AG08396 (cell line): Measurements from ENCODE around the gene FOXK2.
"Not testable (repeated sequence)": the region's sequence is repeated elsewhere in the genome, so short reads cannot be mapped to it uniquely, and the experiment has no call there.

Experiments
- DNase-seq: peaks from one replicate; pipeline ENCODE4 v3.0.0; 2012; ENCODE audit warnings: low spot score, mixed read lengths

FOXK2 gene

GRCh38 chr17:82565551-82565950 lies 46.0 kb downstream of the FOXK2 start:
- DNase-seq: no peak

DNA sequence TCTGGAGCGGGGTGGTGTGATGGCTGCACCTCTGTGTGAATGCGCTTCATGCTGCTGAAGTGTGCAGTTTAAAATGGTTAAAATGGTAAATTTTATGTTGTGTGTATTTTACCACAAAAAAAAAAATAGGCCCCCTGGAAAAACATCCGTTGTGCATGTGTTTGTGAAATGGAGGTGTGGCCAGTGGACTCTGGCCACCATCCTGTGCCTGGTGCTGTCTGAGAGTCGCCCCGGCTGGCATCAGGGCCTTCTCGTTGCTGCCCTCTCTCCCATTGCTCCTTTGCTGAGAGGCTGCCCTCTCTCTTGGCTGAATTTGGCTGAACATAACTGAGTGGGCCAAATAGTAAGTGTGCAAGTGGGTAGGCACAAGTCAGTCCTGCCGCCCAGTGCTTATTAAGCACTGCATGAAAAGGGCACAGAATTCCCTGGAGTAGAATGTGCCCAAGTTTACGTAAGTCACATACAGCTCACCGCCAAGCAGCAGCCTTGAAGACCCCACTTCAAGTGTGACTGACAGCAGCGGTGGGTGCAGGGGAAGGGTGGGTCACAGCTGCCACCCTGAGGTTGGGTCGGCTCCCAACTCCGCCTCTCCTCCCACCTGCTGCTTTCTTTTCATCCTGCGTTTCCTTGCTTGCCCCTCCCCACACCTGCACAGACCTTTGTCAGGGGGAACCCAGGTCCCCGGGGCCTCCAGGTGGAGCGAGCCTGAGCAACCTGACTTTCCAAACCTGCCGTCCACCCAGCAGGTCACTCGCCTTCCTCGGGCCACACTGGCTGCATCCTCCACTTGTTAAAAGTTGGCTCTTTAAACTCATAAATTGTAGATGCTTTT lies 46.8 kb downstream of the FOXK2 start:
- no peak for DNase-seq

- DNase-seq: no peak
These were observed 47.8 kb downstream of the FOXK2 start for GRCh38 chr17:82567286-82567685.

DNA sequence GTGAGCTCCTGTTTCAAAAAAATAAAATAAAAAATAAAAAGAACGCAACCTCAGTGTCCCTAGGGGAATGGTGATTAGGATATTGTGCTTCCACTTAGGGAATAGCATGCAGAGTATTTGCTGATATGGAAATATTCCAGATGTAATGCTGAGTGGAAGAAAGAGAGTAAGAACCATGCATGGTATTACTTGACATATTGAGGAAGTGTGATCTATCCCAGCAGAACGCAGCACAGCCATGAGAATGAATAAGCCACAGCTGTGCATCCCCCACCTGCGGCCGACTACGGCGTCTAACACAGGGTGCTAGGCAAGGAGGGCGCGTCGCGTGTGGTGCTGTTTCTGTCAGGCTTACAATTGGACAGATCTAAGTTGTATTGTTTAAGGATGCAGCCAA lies 49.5 kb downstream of the FOXK2 start:
- no peak for DNase-seq

DNA sequence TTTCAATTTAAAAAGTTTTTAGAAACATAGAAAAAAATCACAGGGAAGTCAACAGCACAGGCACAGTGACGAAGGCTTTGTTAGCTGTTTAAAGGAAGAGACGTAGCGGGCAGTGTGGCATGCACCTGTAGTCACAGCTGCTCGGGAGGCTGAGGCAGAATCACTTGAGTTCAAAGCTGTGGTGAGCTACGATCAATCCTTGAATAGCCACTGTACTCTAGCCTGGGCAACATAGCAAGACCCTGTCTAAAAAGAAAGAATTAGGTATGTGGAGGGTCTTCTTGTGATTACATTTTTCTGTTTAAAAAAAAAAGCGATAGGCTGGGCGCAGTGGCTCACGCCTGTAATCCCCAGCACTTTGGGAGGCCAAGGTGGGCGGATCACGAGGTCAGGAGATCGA lies 50.1 kb downstream of the FOXK2 start:
- DNase-seq: no peak

DNA sequence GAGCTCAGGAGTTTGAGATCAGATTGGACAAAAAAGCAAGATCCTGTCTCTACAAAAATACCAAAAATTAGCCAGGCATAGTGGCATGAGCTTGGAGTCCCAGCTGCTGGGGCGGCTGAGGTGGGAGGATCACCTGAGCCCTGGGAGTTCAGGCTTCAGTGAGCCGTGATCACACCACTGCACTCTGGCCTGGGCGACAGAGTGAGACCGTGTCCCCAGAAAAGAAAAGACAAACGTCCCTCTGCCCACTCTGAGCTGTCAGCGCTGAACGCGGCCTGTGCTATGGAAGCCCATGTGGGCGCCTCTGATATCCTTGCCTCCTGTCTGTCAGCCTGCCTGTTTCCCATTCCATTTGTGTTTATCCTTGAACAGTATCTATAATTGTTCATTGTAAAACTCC lies 50.7 kb downstream of the FOXK2 start:
- no peak for DNase-seq

GRCh38 chr17:82571855-82572254 lies 52.3 kb downstream of the FOXK2 start:
- DNase-seq: no peak

DNA sequence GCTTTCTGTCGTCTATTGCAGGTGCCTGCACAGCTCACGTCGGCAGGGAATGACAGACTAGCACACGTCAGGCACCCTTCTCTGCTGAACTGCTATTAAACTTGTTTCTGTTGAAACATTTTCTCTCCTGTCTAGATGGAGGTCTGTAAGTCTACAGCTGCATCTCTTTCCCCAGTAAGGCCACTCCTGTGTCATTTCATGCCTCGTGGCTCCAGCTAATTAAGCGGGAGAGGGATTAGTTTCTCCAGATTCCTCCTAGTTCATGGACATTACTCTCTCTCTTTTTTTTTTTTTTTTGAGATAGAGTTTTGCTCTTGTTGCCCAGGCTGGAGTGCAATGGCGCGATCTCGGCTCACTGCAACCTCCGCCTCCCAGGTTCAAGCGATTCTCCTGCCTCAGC lies 54.5 kb downstream of the FOXK2 start:
- no peak for DNase-seq

DNA sequence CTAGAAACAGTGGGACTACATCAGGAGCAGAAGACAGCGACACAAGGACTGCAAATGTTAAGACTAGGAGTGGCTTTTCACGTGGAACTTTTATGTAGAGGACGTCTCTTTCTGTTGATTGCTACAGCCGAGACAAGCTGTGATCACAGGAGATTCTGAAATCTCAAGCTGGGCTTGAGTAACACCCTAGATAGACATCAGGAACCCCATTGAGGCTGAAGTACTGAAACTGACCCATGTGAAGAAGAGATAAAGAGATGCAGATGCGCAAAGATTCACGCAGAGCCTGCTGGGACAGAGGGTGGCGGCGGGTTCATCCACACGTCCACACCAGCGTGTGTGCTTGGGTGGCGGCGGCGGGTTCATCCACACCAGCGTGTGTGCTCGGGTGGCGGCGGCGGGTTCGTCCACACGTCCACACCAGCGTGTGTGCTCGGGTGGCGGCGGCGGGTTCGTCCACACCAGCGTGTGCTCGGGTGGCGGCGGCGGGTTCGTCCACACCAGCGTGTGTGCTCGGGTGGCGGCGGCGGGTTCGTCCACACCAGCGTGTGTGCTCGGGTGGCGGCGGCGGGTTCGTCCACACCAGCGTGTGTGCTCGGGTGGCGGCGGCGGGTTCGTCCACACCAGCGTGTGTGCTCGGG lies 56.2 kb downstream of the FOXK2 start:
- DNase-seq: not testable (repeated sequence)

DNA sequence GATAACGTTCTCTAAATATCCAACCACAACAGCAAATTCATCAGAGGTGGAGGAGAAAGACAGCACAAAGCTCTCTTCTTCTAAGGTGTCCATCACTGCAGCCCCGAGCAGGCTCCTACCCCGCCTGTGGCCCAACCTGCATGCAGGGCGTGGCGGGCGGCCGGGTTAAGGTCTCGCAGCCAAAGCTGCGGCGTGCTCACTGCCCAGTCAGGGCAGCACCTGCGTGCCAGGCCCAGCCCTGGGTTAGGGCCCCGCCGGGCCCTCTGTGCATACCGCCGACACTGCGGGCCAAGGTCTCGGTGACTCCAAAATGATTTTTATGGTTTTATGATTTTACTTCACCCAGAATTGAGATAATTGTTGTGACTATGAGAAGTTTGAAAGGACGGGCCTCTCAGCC lies 57.8 kb downstream of the FOXK2 start:
- no peak for DNase-seq

GRCh38 chr17:82579969-82580368 lies 60.4 kb downstream of the FOXK2 start:
- not testable (repeated sequence) for DNase-seq

DNA sequence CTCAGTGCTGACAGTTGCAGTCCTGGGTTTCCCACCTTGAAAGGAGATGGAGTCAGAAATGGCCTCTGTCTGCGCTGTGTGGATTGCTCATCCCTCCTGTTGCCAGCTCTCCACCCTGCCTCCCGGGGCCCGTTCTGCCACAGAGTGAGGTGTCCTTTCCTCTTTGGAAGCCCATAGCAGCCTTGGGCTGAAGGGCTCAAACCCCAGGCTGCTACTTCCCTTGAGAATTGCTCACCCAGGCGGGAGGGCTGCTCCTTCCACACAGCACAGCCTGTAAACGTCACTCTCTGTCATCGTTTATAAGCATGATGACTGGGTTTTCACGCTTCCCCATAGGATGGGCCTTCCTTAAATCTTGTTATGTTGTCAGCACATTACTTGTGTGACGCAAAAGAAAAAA lies 62.7 kb downstream of the FOXK2 start:
- no peak for DNase-seq

GRCh38 chr17:82582709-82583108 lies 63.2 kb downstream of the FOXK2 start:
- no peak for DNase-seq

GRCh38 chr17:82583720-82584234 lies 64.2 kb downstream of the FOXK2 start:
- no peak for DNase-seq

GRCh38 chr17:82585935-82586575 lies 66.5 kb downstream of the FOXK2 start:
- not testable (repeated sequence) for DNase-seq

DNA sequence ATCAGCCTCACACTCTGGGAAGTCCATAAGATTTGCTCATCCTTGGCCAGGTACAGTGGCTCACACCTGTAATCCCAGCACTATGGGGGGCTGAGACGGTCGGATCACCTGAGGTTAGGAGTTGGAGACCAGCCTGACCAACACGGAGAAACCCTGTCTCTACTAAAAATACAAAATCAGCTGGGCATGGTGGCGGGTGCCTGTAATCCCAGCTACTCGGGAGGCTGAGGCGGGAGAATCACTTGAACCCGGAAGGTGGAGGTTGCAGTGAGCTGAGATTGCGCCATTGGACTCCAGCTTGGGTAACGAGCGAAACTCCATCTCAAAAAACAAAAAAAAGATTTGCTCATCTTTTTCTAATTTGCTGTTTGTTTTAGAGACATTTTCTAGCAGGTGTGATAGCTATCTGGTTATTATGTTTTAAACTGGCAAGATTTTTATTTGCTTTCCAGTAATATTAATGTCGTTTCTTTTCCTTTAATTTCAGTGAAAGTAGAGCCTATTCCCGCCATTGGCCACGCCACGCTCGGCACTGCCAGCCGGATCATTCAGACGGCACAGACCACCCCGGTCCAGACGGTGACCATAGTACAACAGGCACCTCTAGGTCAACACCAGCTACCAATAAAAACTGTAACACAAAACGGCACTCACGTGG lies 67.2 kb downstream of the FOXK2 start:
- DNase-seq: no peak

GRCh38 chr17:82587234-82588086 lies 67.9 kb downstream of the FOXK2 start:
- DNase-seq: no peak

DNA sequence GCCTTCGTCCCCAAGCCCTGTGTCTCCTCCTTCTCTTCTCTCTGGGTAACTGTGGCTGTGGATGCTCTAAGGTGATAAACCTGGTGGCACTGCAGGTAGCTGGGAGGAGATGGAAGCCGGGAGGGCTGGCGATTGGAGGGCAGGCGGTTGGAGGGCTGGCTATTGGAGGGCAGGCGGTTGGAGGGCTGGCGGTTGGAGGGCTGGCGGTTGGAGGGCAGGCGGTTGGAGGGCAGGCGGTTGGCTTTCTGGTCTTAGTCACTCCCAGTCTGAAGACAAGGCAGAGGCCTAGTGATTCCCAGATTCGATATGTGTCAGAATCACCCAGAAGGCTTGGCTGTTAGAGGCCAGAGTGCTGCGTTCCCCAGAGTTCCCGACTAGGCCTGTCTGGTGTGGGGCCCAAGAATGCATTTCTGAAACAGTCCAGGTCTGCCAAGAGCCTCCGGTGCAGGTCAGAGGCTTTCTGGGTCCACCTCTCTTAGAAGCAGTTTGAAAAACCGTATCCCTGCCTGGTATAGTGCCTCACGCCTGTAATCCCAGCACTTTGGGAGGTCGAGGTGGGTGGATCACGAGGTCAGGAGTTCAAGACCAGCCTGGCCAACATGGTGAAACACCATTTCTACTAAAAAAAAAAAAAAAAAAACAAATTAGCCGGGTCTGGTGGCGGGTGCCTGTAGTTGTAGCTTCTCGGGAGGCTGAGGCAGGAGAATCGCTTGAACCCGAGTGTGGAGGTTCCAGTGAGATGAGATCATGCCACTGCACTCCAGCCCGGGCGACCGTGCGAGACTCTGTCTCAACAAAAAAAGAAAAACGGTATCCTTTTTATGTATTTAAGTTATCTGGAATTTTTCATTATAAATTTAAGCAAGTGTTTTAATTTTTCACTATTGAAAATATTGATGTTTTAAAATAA lies 69.0 kb downstream of the FOXK2 start:
- DNase-seq: no peak

DNA sequence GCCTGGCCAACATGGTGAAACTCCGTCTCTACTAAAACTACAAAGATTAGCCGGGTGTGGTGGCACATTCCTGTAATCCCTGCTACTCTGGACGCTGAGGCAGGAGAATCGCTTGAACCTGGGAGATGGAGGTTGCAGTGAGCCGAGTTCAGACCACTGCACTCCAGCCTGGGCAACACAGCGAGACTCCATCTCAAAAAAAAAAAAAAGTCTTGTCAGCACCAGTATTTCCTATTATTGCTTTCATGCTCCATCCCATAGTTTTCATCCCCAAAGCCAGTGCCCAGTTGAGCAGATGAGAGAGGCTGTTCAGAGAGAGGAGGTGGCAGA lies 70.3 kb downstream of the FOXK2 start:
- DNase-seq: no peak

DNA sequence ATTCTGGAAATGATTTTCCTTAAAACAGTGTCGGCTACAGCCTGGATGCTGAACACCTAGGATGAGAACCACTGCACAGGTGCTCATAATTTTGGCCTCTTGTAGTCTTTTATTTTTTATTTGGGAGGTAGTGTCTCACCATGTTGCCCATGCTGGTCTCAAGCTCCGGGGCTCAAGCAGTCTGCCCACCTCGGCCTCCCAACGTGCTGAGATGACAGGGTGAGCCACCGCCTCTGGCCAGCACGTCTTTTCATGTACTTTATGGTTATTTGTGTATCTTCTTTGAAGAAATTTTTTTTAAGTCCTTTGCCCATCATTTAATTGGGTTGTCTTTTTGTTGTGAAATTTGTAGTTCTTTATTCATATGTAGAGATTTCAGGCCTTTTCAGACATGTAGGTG lies 70.7 kb downstream of the FOXK2 start:
- no peak for DNase-seq
